ENCODE measurements around the gene ESYT1.
A peak's percentile ranks its signal among the peaks of the same experiment; 100 is the strongest.
"Not testable (repeated sequence)": the region's sequence is repeated elsewhere in the genome, so short reads cannot be mapped to it uniquely, and the experiment has no call there.

ESYT1 gene

GRCh38 chr12:56154818-56155217 is 26.8 kb downstream of the ESYT1 start:
- no peak overlapping the region for H3K4me3 ChIP-seq (ENCODE audit: low read depth, low read length)
- no peak for TF ChIP-seq CTCF (IDR thresholded peaks at IDR 0.05; ENCODE audit: control insufficient read depth, extremely low read depth, insufficient read depth)
- DNase-seq (ENCODE audit: low read depth): no peak

GRCh38 chr12:56155256-56155845 is 27.3 kb downstream of the ESYT1 start:
- no peak for TF ChIP-seq CTCF (IDR thresholded peaks at IDR 0.05; ENCODE audit: control insufficient read depth, extremely low read depth, insufficient read depth)
- DNase-seq (ENCODE audit: low read depth): no peak
- no peak overlapping the region for H3K4me3 ChIP-seq (ENCODE audit: low read depth, low read length)

GRCh38 chr12:56156464-56157200 is 28.6 kb downstream of the ESYT1 start:
- not testable (repeated sequence) for H3K4me3 ChIP-seq (ENCODE audit: low read depth, low read length); DNase-seq (ENCODE audit: low read depth)

GRCh38 chr12:56157201-56158028 is 29.3 kb downstream of the ESYT1 start:
- TF ChIP-seq CTCF (IDR thresholded peaks at IDR 0.05; ENCODE audit: control insufficient read depth, extremely low read depth, insufficient read depth): peak; percentile 35; the same call in 1 of the 2 replicates
- peak overlapping the region; percentile 90 for H3K4me3 ChIP-seq (ENCODE audit: low read depth, low read length)
- DNase-seq (ENCODE audit: low read depth): no peak

- TF ChIP-seq CTCF (IDR thresholded peaks at IDR 0.05; ENCODE audit: control insufficient read depth, extremely low read depth, insufficient read depth): 0 out of 2 replicates have a peak, but pooled peaks have one; percentile 15
Observed at GRCh38 chr12:56158029-56158925, 30.2 kb downstream of the ESYT1 start, which contains the start of gene MYL6. MYL6 (plus strand) TSS chr12:56158359; CDS start chr12:56158402, 43 bp downstream.

GRCh38 chr12:56158926-56159461 is 30.9 kb downstream of the ESYT1 start:
- H3K4me3 ChIP-seq (ENCODE audit: low read depth, low read length): peak overlapping the region; percentile 90
- no peak for TF ChIP-seq CTCF (IDR thresholded peaks at IDR 0.05; ENCODE audit: control insufficient read depth, extremely low read depth, insufficient read depth)
- peak; percentile 46 for DNase-seq (ENCODE audit: low read depth)

More at GRCh38 chr12:56158029-56158925, 30.2 kb downstream of the ESYT1 start, which contains the start of gene MYL6:
- peak; percentile 94 for DNase-seq (ENCODE audit: low read depth)
- peak within 1 kb of the TSS; percentile 90 for H3K4me3 ChIP-seq (ENCODE audit: low read depth, low read length)

All from LNCaP clone FGC (cell line).